CD14-positive monocyte (primary cell): ENCODE data around the gene FBXO41. TPM values are rescaled to one million over a fixed set of nuclear protein-coding genes. Genes with fewer than 3 reads are reported as not detected.

ENCODE experiments used
- DNase-seq, 3 donors: peaks; one replicate each; pipeline ENCODE4 v3.0.0-alpha.2; 2011 to 2022
- H2AFZ ChIP-seq: 2 replicates; pipeline ENCODE4 v1.6.0; 2012; ENCODE audit warnings: mild to moderate bottlenecking, low read depth, low read length, inconsistent platforms; ENCODE audit not compliant: insufficient read depth, poor library complexity, severe bottlenecking
- H3K27ac ChIP-seq, 2 donors: 1 replicate in 1 of 2; 2 replicates in 1 of 2; pipeline ENCODE4 v1.5.1; 2012 to 2013; ENCODE audit warnings: low read length in 2 of 2, control low read depth in 1 of 2, inconsistent platforms in 1 of 2, low read depth in 1 of 2, mild to moderate bottlenecking in 1 of 2
- H3K27me3 ChIP-seq, 2 donors: one replicate each; pipeline versions ENCODE4 v1.6.0 to v1.6.1; 2011 to 2013; ENCODE audit warnings: low read length in 2 of 2; ENCODE audit not compliant: control insufficient read depth in 2 of 2, insufficient read depth in 2 of 2
- H3K36me3 ChIP-seq, 2 donors: replicated peaks in 1 of 2; 1 replicate in 1 of 2; 2 replicates in 1 of 2; pipeline versions ENCODE4 v1.5.1 to v1.6.1; 2012 to 2013; ENCODE audit warnings: low read length in 2 of 2, control low read depth in 1 of 2, inconsistent platforms in 1 of 2, mild to moderate bottlenecking in 1 of 2; ENCODE audit not compliant: insufficient read depth in 2 of 2, control insufficient read depth in 1 of 2
- H3K4me1 ChIP-seq, 2 donors: 1 replicate in 1 of 2; 2 replicates in 1 of 2; pipeline versions ENCODE4 v1.5.1 to v1.6.1; 2012 to 2013; ENCODE audit warnings: low read length in 2 of 2, control low read depth in 1 of 2, inconsistent platforms in 1 of 2, mild to moderate bottlenecking in 1 of 2, moderate library complexity in 1 of 2; ENCODE audit not compliant: insufficient read depth in 2 of 2, control insufficient read depth in 1 of 2
- H3K4me2 ChIP-seq: replicated peaks from 2 replicates; pipeline ENCODE3; 2012; ENCODE audit warnings: low read length, moderate library complexity, mild to moderate bottlenecking; ENCODE audit not compliant: poor library complexity, severe bottlenecking; ENCODE audit errors: extremely low read depth
- H3K4me3 ChIP-seq, 3 experiments: fragments of 200-600 bp in 1 of 3; sonication (generic) in 1 of 3; replicated peaks in 1 of 3; 1 replicate in 2 of 3; 2 replicates in 1 of 3; pipeline ENCODE4 v1.5.1; 2011 to 2013; ENCODE audit warnings: low read length in 3 of 3, mild to moderate bottlenecking in 3 of 3, control low read depth in 2 of 3, low read depth in 2 of 3, inconsistent platforms in 1 of 3, moderate library complexity in 1 of 3
- H3K79me2 ChIP-seq: 2 replicates; pipeline ENCODE4 v1.6.0; 2012; ENCODE audit warnings: mild to moderate bottlenecking, control low read depth, inconsistent platforms, low read length, moderate library complexity; ENCODE audit not compliant: insufficient read depth
- H3K9ac ChIP-seq: 2 replicates; pipeline ENCODE4 v1.6.0; 2017; ENCODE audit warnings: low read length, mild to moderate bottlenecking; ENCODE audit not compliant: insufficient read depth, poor library complexity, severe bottlenecking
- H3K9me3 ChIP-seq, 2 donors: replicated peaks in 1 of 2; 1 replicate in 1 of 2; 2 replicates in 1 of 2; pipeline versions ENCODE4 v1.5.1 to v1.6.1; 2012 to 2013; ENCODE audit warnings: low read length in 2 of 2, control low read depth in 1 of 2; ENCODE audit not compliant: control insufficient read depth in 1 of 2, insufficient read depth in 1 of 2
- H4K20me1 ChIP-seq: 2 replicates; pipeline ENCODE4 v1.6.0; 2012; ENCODE audit warnings: mild to moderate bottlenecking, low read length, control low read depth, moderate library complexity; ENCODE audit not compliant: insufficient read depth
- H3K27ac Mint-ChIP-seq, 7 donors: one replicate each; pipeline ENCODE4 v1.8.0; 2020; ENCODE audit warnings: mild to moderate bottlenecking in 7 of 7, mixed read lengths in 7 of 7, moderate library complexity in 6 of 7, inconsistent platforms in 2 of 7
- H3K27me3 Mint-ChIP-seq, 3 donors: one replicate each; pipeline ENCODE4 v1.8.0; 2021 to 2022; ENCODE audit warnings: low read depth in 3 of 3, mild to moderate bottlenecking in 3 of 3, mixed read lengths in 3 of 3, moderate library complexity in 3 of 3, inconsistent platforms in 1 of 3
- H3K36me3 Mint-ChIP-seq, 2 donors: one replicate each; pipeline ENCODE4 v1.8.0; 2020; ENCODE audit warnings: mixed read lengths in 2 of 2, inconsistent platforms in 1 of 2, mild to moderate bottlenecking in 1 of 2
- H3K4me1 Mint-ChIP-seq: one replicate; pipeline ENCODE4 v1.8.0; 2020; ENCODE audit warnings: mild to moderate bottlenecking, mixed read lengths
- H3K4me3 Mint-ChIP-seq, 2 donors: one replicate each; pipeline ENCODE4 v1.8.0; 2020; ENCODE audit warnings: mild to moderate bottlenecking in 2 of 2, mixed read lengths in 2 of 2, moderate library complexity in 1 of 2
- H3K9me3 Mint-ChIP-seq, 7 donors: one replicate each; pipeline ENCODE4 v1.8.0; 2020 to 2022; ENCODE audit warnings: mixed read lengths in 7 of 7, mild to moderate bottlenecking in 6 of 7, moderate library complexity in 6 of 7, inconsistent platforms in 2 of 7
- CTCF ChIP-seq: fragments of 200-600 bp; IDR thresholded peaks from one replicate; pipeline ENCODE4 v1.8.0; 2022; ENCODE audit warnings: antibody characterized with exemption, mild to moderate bottlenecking
- WGBS: methylation state at CpG from one replicate; pipeline ENCODE4 v1.1.5; 2013; ENCODE audit warnings: missing lambda C conversion rate; ENCODE audit not compliant: insufficient coverage; 5-methylcytosine and 5-hydroxymethylcytosine counted together
- intact Hi-C, 2 donors: fragments of 100-400 bp; cut with micrococcal nuclease; formaldehyde crosslinking; loops; one replicate each; pipeline versions ENCODE4 v1.15.0 to v1.15.1; 2023
- polyA plus RNA-seq, 3 donors: library from polyadenylated mRNA; depleted of rRNA in 1 of 3; unstranded in 2 of 3; stranded (reverse) in 1 of 3; fragments of 300-500 nt in 2 of 3; fragments of >200 nt in 1 of 3; fragmentation: Illumina TruSeq in 2 of 3; gene quantifications; 1 replicate in 2 of 3; 2 replicates in 1 of 3; pipeline ENCODE4 v1.2.3, GENCODE V29; 2012 to 2021

The FBXO41 gene
- polyA plus RNA-seq, 3 donors: 0.29 to 17.1 (median 0.52) TPM

- H3K4me3 Mint-ChIP-seq: no peak overlapping the region
- no peaks in the 10 kb centered on the region for H3K79me2 ChIP-seq
- H3K9me3 Mint-ChIP-seq: peaks cover 0 to 3% (median 0%) of the 10 kb centered on the region in 7 donors
- WGBS: 87% methylated on average over 3 of the region's 4 CpGs
- no peak for DNase-seq
- no peak overlapping the region for H2AFZ ChIP-seq
- no peak overlapping the region for H3K27ac Mint-ChIP-seq
- H3K27me3 ChIP-seq: peaks cover 23 to 30% of the 10 kb centered on the region in 2 donors
- intact Hi-C loops: no loop called here
- peaks cover 23 to 32% (median 28%) of the 10 kb centered on the region in 3 donors for H3K27me3 Mint-ChIP-seq
- H3K4me3 ChIP-seq: no peak overlapping the region
- H3K4me2 ChIP-seq: no peak overlapping the region
- no peaks in the 10 kb centered on the region for H3K4me1 Mint-ChIP-seq
- H3K9ac ChIP-seq: no peak overlapping the region
- H3K4me1 ChIP-seq: no peaks in the 10 kb centered on the region
- no peak for TF ChIP-seq CTCF
- H3K9me3 ChIP-seq: no peaks in the 10 kb centered on the region
- no peaks in the 10 kb centered on the region for H4K20me1 ChIP-seq
- H3K27ac ChIP-seq: no peak overlapping the region
- no peaks in the 10 kb centered on the region for H3K36me3 ChIP-seq
- H3K36me3 Mint-ChIP-seq: no peaks in the 10 kb centered on the region
Observed at GRCh38 chr2:73301636-73302035, 17.4 kb upstream of the FBXO41 start.

GRCh38 chr2:73300926-73301325 is 16.6 kb upstream of the FBXO41 start:
- Mint-ChIP-seq H3K27ac (no peak overlapping the region), H3K4me3 (no peak overlapping the region), H3K36me3 (no peaks in the 10 kb centered on the region), H3K9me3 (peaks cover 0 to 3% (median 0%) of the 10 kb centered on the region in 7 donors), H3K4me1 (no peaks in the 10 kb centered on the region), H3K27me3 (peaks cover 30 to 37% (median 34%) of the 10 kb centered on the region in 3 donors)
- H3K27me3 ChIP-seq: peaks cover 26 to 38% of the 10 kb centered on the region in 2 donors
- DNase-seq: no peak
- H3K36me3 ChIP-seq: no peaks in the 10 kb centered on the region
- no peak for TF ChIP-seq CTCF
- no peak overlapping the region for H3K27ac ChIP-seq
- intact Hi-C loops: no loop called here
- no peaks in the 10 kb centered on the region for H4K20me1 ChIP-seq
- H3K9ac ChIP-seq: no peak overlapping the region
- no peaks in the 10 kb centered on the region for H3K9me3 ChIP-seq
- H2AFZ ChIP-seq: no peak overlapping the region
- 58% methylated on average over 2 of the region's 3 CpGs for WGBS
- no peaks in the 10 kb centered on the region for H3K4me1 ChIP-seq
- H3K79me2 ChIP-seq: no peaks in the 10 kb centered on the region
- H3K4me2 ChIP-seq: no peak overlapping the region
- no peak overlapping the region for H3K4me3 ChIP-seq
